Epithelial cell of proximal tubule (primary cell): ENCODE results near the gene POLR3E. TPM values are rescaled to one million over a fixed set of nuclear protein-coding genes. Genes with fewer than 3 reads are reported as not detected.

Experiments used
- DNase-seq: peaks from one replicate; pipeline ENCODE4 v3.0.0-alpha.2; 2011; ENCODE audit warnings: low read depth
- H3K4me3 ChIP-seq: 2 replicates; pipeline ENCODE4 v1.5.1; 2011; ENCODE audit warnings: low read depth, mild to moderate bottlenecking, low read length
- CTCF ChIP-seq: conservative IDR thresholded peaks from 2 replicates; pipeline ENCODE4 v1.5.1; 2012; ENCODE audit warnings: low read depth, mild to moderate bottlenecking, low read length
- total RNA-seq: library from RNA; depleted of rRNA; stranded (reverse); fragments of >200 nt; gene quantifications from 2 replicates; pipeline ENCODE4 v1.2.3, GENCODE V29; 2015

Gene POLR3E
- total RNA-seq, 1 donor from 2014 or later = 31.2 TPM

- no peak for TF ChIP-seq CTCF
- no peak for DNase-seq
- H3K4me3 ChIP-seq = no peak overlapping the region
These were observed 58.3 kb downstream of the POLR3E start for GRCh38 chr16:22355487-22355908.

- DNase-seq = no peak
- no peak for TF ChIP-seq CTCF
- no peak overlapping the region for H3K4me3 ChIP-seq
These were observed 59.9 kb downstream of the POLR3E start for GRCh38 chr16:22356930-22357634.

- no peak for DNase-seq
- no peak overlapping the region for H3K4me3 ChIP-seq
- TF ChIP-seq CTCF = no peak
These were observed 60.4 kb downstream of the POLR3E start for GRCh38 chr16:22357635-22357971.

- H3K4me3 ChIP-seq = no peak overlapping the region
- DNase-seq = no peak
- TF ChIP-seq CTCF = no peak
These were observed 60.8 kb downstream of the POLR3E start for GRCh38 chr16:22358000-22358399.

- no peak for TF ChIP-seq CTCF
These were observed 62.5 kb downstream of the POLR3E start for GRCh38 chr16:22359679-22360078.

GRCh38 chr16:22360963-22361659 lies 63.9 kb downstream of the POLR3E start:
- no peak for TF ChIP-seq CTCF
- H3K4me3 ChIP-seq = no peak overlapping the region
- no peak for DNase-seq

More at GRCh38 chr16:22359679-22360078, 62.5 kb downstream of the POLR3E start:
- no peak overlapping the region for H3K4me3 ChIP-seq
- no peak for DNase-seq
